Stimulated activated CD8-positive, alpha-beta memory T cell treated with anti-CD3 and anti-CD28 coated beads, Interleukin-7, amount 100 ng/mL, for 48 hours (primary cell): Measurements from ENCODE around the gene RRP12.
A peak's percentile ranks its signal among the peaks of the same experiment; 100 is the strongest.
"Not testable (repeated sequence)": the region's sequence is repeated elsewhere in the genome, so short reads cannot be mapped to it uniquely, and the experiment has no call there.

Experiments
- DNase-seq, 2 donors: peaks; one replicate each; pipeline ENCODE4 v3.0.0-alpha.2; 2020; ENCODE audit warnings: low read depth in 1 of 2; ENCODE audit errors: extremely low read depth in 1 of 2

The RRP12 gene, protein sequence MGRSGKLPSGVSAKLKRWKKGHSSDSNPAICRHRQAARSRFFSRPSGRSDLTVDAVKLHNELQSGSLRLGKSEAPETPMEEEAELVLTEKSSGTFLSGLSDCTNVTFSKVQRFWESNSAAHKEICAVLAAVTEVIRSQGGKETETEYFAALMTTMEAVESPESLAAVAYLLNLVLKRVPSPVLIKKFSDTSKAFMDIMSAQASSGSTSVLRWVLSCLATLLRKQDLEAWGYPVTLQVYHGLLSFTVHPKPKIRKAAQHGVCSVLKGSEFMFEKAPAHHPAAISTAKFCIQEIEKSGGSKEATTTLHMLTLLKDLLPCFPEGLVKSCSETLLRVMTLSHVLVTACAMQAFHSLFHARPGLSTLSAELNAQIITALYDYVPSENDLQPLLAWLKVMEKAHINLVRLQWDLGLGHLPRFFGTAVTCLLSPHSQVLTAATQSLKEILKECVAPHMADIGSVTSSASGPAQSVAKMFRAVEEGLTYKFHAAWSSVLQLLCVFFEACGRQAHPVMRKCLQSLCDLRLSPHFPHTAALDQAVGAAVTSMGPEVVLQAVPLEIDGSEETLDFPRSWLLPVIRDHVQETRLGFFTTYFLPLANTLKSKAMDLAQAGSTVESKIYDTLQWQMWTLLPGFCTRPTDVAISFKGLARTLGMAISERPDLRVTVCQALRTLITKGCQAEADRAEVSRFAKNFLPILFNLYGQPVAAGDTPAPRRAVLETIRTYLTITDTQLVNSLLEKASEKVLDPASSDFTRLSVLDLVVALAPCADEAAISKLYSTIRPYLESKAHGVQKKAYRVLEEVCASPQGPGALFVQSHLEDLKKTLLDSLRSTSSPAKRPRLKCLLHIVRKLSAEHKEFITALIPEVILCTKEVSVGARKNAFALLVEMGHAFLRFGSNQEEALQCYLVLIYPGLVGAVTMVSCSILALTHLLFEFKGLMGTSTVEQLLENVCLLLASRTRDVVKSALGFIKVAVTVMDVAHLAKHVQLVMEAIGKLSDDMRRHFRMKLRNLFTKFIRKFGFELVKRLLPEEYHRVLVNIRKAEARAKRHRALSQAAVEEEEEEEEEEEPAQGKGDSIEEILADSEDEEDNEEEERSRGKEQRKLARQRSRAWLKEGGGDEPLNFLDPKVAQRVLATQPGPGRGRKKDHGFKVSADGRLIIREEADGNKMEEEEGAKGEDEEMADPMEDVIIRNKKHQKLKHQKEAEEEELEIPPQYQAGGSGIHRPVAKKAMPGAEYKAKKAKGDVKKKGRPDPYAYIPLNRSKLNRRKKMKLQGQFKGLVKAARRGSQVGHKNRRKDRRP (N-terminal part only)

DNA sequence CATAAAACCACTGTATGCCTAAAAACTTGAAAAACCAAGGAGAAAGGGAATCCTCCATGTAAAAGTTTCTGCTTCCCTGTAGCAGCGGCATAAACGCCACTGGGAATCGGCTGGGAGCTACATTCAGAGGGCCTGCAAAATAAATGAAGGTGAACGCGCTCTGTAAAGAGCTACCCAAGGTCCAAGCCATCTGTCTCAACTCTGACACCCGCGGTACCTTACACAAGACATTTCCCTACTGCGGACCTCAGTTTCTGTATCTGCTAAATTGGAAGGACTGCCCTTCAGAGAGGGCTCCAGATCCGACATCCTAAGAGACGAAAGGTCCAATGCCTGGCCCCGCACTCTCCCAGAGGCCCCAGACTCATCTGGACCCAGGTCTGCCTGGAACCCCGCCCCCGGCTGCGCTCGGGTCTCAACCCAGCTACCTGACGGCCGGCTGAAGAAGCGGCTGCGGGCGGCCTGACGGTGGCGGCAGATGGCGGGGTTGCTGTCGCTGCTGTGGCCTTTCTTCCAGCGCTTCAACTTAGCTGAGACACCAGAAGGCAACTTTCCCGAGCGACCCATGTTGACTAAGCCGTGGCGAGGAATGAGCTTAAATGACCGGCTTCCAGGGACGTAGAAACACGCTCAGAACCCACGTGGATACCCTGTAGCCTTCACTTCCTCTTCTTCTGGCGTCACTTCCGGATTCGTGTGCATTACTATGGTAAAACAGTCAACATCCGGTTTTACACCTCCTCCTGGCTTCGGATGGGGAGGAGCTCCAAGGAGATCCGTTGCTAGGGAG is at the start of gene RRP12:
TSS of gene RRP12 (minus strand) at position 676 of the 790 bp plus-strand sequence. CDS start at position 567, 109 bp downstream.
- peak in 1 of 2 donors; percentile 85 for DNase-seq

DNA sequence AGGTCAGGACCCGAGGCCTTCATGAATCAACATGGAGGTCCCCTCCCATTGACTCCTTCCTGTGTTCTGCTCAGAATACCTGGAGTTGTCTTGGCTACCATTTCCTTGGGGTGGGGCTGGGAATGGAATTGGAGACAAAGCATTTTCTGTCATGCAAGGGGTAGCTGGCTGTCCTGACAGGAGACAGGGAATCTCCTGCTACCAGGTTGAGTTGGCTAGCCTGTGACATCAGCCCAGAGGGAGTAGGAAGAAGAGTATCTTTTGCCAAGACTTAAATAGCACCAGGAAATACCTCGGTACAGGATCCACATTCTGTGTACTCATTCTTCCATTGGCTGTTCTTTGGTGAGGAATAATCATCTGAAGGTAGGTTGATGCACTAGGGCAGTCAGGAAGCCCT is 49.7 kb upstream of the RRP12 start:
- no peak for DNase-seq

DNA sequence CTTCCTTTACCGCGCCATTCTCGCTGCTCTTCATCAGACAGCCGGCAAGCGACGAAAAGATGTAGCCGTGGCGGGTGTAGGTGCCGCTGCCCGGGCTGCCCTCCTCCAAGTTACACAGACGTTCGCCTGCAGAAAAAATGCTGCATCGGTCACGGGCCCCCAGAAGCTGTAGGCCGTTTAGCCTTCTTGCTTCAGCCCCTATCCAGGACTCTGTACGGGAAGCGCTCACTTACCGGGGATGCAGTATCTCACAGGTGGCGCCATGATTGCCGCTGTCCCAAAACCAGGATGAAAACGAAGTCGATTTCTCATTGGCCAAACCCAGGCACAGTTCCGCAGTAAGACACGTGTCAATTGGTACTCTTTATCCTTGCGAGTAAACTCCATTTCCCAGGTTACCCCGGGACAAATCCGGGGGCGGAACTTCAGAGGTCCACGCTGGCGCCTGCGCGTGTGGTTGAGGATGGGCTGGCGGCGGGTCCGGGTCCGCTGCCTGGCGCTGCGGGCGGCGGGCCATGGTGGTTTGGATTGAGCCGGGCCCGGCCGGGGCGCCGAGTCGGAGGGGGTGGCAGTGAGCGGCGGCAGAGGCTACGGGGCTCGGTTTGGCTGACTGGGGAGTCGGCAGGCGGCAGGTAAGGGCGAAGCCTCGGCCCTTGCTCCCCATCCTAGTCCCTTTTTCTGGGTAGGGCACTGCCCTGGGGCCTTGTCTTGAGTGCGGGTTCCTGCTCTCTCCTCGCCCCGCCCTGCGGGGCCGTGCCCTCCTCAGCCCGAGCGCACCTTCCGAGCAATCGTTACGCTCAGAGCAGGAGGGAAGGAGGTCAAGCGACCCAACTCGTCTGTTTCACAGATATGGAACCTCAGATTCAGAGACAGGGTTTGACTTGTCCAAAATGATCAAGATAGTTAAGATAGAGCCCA is 44.8 kb upstream of the RRP12 start, which contains the start of the genes EXOSC1 and ZDHHC16:
TSS of gene EXOSC1 (minus strand) at position 285 of the 918 bp plus-strand sequence. CDS start at position 264, 21 bp downstream.
TSS of gene ZDHHC16 (plus strand) at position 454 of the 918 bp plus-strand sequence. CDS start 5,501 bp downstream, outside the sequence.
- DNase-seq = peak; percentile 75 to 95

- DNase-seq = no peak
Observed at GRCh38 chr10:97445357-97445721, 44.2 kb upstream of the RRP12 start.

- no peak for DNase-seq
Observed at GRCh38 chr10:97444212-97444611, 43.1 kb upstream of the RRP12 start.

GRCh38 chr10:97442277-97442676 is 41.1 kb upstream of the RRP12 start:
- no peak for DNase-seq

- DNase-seq = no peak
Observed at GRCh38 chr10:97435211-97435610, 34.1 kb upstream of the RRP12 start.

- no peak for DNase-seq
Observed at GRCh38 chr10:97434557-97434956, 33.4 kb upstream of the RRP12 start.

GRCh38 chr10:97434055-97434454 is 32.9 kb upstream of the RRP12 start:
- DNase-seq = no peak

DNA sequence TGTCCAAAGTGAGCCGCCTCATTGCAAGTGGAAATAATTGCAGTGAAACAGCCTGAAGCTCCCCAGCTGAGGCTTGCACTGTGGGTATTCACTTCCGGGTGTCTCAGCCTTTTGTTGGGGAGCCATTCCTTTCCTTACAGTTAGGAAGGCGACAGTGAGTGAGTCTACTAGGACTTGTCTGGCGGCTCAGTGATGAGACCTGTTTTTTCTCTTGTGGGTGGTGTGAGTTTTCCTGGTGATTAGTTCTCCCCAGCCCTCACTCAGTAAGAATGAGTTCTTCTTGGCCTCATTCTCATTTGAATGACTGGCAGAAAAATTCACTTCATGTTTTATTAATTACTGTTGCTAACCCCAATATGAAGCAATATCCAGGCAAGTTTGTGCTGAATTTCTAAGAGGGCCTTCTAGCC is 27.4 kb upstream of the RRP12 start:
- no peak for DNase-seq

- DNase-seq = peak in 1 of 2 donors; percentile 39
Observed at GRCh38 chr10:97427571-97428179, 26.5 kb upstream of the RRP12 start.

DNA sequence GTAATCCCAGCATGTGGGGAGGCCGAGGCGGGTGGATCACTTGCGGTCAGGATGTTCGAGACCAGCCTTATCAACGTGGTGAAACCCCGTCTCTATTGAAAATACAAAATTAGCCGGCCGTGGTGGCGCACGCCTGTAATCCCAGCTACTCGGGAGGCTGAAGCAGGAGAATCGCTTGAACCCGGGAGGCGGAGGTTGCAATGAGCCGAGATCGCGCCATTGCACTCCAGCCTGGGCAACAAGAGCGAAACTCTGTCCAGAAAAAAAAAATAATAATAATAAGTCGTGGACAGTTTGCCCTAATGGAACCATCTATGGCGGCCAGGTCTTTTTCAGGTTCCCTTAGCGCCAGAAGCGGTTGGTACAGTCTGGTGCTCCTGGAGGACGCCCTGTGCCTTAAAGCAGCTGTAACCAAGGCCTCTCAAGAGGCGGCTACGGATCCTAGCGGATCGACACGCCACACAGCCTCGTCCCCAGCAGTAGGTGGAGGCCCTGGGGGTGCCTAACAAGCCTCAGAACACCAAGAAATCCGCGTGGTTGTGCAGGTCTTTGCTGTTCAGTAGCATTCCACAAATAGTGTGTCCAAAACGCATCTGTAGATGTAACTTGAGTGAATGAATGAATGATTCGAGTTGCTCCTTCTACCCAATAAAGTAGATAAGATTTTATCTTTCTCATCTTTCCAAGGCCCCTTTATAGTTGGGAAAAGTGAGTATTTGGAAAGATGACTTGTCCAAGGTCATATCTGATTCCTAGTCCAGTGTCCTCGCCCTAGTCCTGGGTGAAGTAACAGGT is 25.8 kb upstream of the RRP12 start:
- DNase-seq = no peak

DNA sequence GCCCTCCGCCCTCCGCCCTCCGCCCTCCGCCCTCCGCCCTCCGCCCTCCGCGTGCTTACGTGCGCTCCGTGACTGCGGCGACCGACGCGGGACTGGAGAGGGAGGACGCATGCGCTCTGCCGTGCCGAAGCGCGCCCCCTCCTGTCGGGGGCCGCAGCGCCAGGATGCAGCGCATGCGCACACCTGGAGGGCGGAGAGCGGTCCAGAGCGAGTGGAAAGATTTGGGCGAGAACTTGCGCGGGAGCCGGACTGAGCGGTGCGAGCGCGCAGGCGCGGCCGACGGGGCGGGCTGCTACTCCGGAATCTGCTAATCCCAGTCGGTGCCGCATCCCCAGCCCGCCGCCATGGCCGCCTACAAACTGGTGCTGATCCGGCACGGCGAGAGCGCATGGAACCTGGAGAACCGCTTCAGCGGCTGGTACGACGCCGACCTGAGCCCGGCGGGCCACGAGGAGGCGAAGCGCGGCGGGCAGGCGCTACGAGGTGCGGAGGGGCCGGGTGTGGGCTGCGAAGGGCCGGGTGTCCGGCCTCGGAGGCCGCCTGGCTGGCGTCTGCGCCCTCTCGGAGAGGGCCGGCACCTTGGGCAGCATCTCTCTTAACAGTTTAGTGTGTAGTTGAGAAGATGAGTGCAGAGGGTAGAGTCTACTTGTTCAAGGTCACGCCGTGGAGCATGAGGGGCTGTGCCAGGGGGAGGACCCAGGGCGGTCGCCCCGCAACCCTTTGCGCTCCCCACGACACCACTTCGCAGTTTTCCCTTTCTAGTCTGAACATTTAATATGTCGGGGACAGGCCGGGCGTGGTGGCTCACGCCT is 25.0 kb upstream of the RRP12 start, which contains the start of gene PGAM1:
TSS of gene PGAM1 (plus strand) at position 228 of the 812 bp plus-strand sequence. CDS start at position 345, 117 bp downstream.
- peak; percentile 87 to 98 for DNase-seq

DNA sequence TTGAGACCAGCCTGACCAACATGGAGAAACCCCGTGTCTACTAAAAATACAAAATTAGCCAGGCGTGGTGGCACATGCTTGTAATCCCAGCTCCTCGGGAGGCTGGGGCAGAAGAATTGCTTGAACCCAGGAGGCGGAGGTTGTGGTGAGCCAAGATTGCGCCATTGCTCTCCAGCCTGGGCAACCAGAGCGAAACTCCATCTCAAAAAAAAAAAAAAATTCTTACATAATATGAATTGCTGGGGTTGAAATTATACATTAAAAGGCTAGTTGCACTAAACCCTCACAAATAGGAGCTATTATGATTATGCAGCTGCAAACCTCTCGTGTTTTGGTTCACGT is 22.6 kb upstream of the RRP12 start:
- DNase-seq = not testable (repeated sequence)

DNA sequence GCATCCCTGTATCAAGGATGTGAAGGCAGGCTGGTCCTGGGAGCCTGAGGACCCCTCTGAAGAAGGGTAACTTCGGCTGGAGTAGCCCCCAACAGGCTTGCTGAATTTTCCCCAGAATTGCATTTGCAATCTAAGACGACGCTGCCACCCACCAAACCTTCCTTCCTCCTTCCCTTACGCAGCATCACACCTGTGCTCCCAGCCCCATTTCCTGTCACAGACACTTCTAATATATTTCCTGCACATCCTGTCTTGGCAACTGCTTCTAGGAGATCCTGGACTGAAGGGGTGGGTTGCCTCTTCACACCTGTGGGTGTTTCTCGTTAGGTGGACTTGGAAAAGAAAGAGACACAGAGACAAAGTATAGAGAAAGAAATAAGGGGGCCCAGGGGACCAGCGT is 15.4 kb upstream of the RRP12 start:
- DNase-seq = no peak

- peak in 1 of 2 donors; percentile 81 for DNase-seq
Observed at GRCh38 chr10:97412891-97413304, 11.8 kb upstream of the RRP12 start.

- DNase-seq = no peak
Observed at GRCh38 chr10:97411406-97411805, 10.3 kb upstream of the RRP12 start.
